OCI-LY1 (cell line): ENCODE data around the gene GRIA1.

Experiments used
- H2AFZ ChIP-seq: fragments of 200-600 bp; sonication (generic), shearing (Covaris generic); 2 replicates; pipeline ENCODE4 v1.6.0; 2014; ENCODE audit warnings: antibody characterized with exemption, mild to moderate bottlenecking, low read length
- H3F3A ChIP-seq: fragments of 200-600 bp; sonication (generic), shearing (Covaris generic); 2 replicates; pipeline ENCODE4 v1.6.0; 2014; ENCODE audit warnings: mild to moderate bottlenecking, antibody characterized with exemption, low read length, moderate library complexity; ENCODE audit not compliant: insufficient read depth
- H3K27ac ChIP-seq: fragments of 200-600 bp; sonication (generic); 2 replicates; pipeline ENCODE4 v1.5.1; 2014; ENCODE audit warnings: low read length, mixed run types, mild to moderate bottlenecking, low read depth; ENCODE audit not compliant: poor library complexity, severe bottlenecking
- H3K27me3 ChIP-seq: fragments of 200-600 bp; sonication (generic); 2 replicates; pipeline ENCODE4 v1.6.0; 2014; ENCODE audit warnings: antibody characterized with exemption, mild to moderate bottlenecking, low read length, moderate library complexity; ENCODE audit not compliant: insufficient read depth
- H3K36me3 ChIP-seq: fragments of 200-600 bp; sonication (generic); 2 replicates; pipeline ENCODE4 v1.6.1; 2014; ENCODE audit warnings: mild to moderate bottlenecking, antibody characterized with exemption, low read length, moderate library complexity, mixed read lengths; ENCODE audit not compliant: insufficient read depth
- H3K4me1 ChIP-seq: fragments of 200-600 bp; sonication (generic); 2 replicates; pipeline ENCODE4 v1.5.1; 2014; ENCODE audit warnings: mild to moderate bottlenecking, low read length, moderate library complexity; ENCODE audit not compliant: insufficient read depth, severe bottlenecking
- H3K4me2 ChIP-seq: fragments of 200-600 bp; sonication (generic), shearing (Covaris generic); 2 replicates; pipeline ENCODE4 v1.6.1; 2014; ENCODE audit warnings: low read length
- H3K4me3 ChIP-seq: fragments of 200-600 bp; sonication (generic); 2 replicates; pipeline ENCODE4 v1.5.1; 2014; ENCODE audit warnings: low read length, low read depth, mild to moderate bottlenecking, mixed read lengths; ENCODE audit not compliant: poor library complexity, severe bottlenecking
- H3K79me2 ChIP-seq: fragments of 200-600 bp; shearing (Covaris generic); 2 replicates; pipeline ENCODE4 v1.6.1; 2016; ENCODE audit warnings: mixed run types, low read length, mixed read lengths; ENCODE audit not compliant: insufficient read depth
- H3K9ac ChIP-seq: fragments of 200-600 bp; sonication (generic), shearing (Covaris generic); 2 replicates; pipeline ENCODE4 v1.6.1; 2014; ENCODE audit warnings: mild to moderate bottlenecking, low read length, mixed read lengths
- H3K9me2 ChIP-seq: fragments of 200-600 bp; sonication (generic), shearing (Covaris generic); 2 replicates; pipeline ENCODE4 v1.6.1; 2014; ENCODE audit warnings: low read depth, mild to moderate bottlenecking, low read length, mixed read lengths
- H3K9me3 ChIP-seq: fragments of 200-600 bp; shearing (Covaris generic); 2 replicates; pipeline ENCODE4 v1.6.1; 2014; ENCODE audit warnings: low read length, mixed read lengths
- H4K20me1 ChIP-seq: fragments of 200-600 bp; sonication (generic), shearing (Covaris generic); 2 replicates; pipeline ENCODE4 v1.6.0; 2016; ENCODE audit warnings: mild to moderate bottlenecking, low read length; ENCODE audit not compliant: insufficient read depth
- EZH2 ChIP-seq: fragments of 200-600 bp; sonication (generic), shearing (Covaris generic); IDR thresholded peaks from 2 replicates; pipeline ENCODE4 v1.8.0; 2017; ENCODE audit warnings: borderline replicate concordance, mixed run types, mild to moderate bottlenecking, antibody characterized with exemption, low read length, moderate library complexity, mixed read lengths
- TF ChIP-seq, protein P1 (sequence below): fragments of 200-600 bp; sonication (generic), shearing (Covaris generic); IDR thresholded peaks from 2 replicates; pipeline ENCODE4 v1.5.1; 2017; ENCODE audit warnings: mild to moderate bottlenecking, antibody characterized with exemption, low read length, moderate library complexity, mixed read lengths

GRIA1 gene

DNA sequence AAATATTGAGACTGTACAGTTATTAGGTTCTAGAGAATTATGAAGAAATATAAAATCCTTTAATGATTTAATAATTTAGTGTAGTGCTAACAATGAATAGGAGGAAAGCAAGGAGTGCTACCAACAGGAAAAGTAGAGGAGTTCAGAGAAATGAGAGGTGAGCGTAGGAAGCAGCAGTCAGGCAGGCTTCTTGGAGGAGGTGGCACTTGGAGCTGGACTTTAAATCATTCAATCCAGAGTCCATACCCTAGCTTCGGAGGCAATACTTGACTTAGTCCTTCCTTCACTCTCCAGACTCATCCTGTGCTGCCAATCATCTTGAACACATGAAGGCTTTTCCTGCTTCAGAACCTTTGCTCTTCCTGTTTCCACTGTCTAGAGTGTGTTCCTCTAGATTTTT lies 254.3 kb downstream of the GRIA1 start:
- no peak overlapping the region for H3K4me3 ChIP-seq
- H3K9ac ChIP-seq, result no peak overlapping the region
- no peaks in the 10 kb centered on the region for H4K20me1 ChIP-seq
- H3K27me3 ChIP-seq, result no peaks in the 10 kb centered on the region; the same call in 1 of the 2 replicates
- TF ChIP-seq EZH2, result no peak
- TF ChIP-seq, protein P1, sequence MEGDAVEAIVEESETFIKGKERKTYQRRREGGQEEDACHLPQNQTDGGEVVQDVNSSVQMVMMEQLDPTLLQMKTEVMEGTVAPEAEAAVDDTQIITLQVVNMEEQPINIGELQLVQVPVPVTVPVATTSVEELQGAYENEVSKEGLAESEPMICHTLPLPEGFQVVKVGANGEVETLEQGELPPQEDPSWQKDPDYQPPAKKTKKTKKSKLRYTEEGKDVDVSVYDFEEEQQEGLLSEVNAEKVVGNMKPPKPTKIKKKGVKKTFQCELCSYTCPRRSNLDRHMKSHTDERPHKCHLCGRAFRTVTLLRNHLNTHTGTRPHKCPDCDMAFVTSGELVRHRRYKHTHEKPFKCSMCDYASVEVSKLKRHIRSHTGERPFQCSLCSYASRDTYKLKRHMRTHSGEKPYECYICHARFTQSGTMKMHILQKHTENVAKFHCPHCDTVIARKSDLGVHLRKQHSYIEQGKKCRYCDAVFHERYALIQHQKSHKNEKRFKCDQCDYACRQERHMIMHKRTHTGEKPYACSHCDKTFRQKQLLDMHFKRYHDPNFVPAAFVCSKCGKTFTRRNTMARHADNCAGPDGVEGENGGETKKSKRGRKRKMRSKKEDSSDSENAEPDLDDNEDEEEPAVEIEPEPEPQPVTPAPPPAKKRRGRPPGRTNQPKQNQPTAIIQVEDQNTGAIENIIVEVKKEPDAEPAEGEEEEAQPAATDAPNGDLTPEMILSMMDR, result no peak
- no peaks in the 10 kb centered on the region for H3K4me1 ChIP-seq
- no peaks in the 10 kb centered on the region for H3F3A ChIP-seq
- H3K36me3 ChIP-seq, result no peaks in the 10 kb centered on the region
- no peaks in the 10 kb centered on the region for H3K79me2 ChIP-seq
- no peak overlapping the region for H3K4me2 ChIP-seq
- no peak overlapping the region for H3K27ac ChIP-seq
- no peak overlapping the region for H2AFZ ChIP-seq
- no peaks in the 10 kb centered on the region for H3K9me3 ChIP-seq
- no peaks in the 10 kb centered on the region for H3K9me2 ChIP-seq

DNA sequence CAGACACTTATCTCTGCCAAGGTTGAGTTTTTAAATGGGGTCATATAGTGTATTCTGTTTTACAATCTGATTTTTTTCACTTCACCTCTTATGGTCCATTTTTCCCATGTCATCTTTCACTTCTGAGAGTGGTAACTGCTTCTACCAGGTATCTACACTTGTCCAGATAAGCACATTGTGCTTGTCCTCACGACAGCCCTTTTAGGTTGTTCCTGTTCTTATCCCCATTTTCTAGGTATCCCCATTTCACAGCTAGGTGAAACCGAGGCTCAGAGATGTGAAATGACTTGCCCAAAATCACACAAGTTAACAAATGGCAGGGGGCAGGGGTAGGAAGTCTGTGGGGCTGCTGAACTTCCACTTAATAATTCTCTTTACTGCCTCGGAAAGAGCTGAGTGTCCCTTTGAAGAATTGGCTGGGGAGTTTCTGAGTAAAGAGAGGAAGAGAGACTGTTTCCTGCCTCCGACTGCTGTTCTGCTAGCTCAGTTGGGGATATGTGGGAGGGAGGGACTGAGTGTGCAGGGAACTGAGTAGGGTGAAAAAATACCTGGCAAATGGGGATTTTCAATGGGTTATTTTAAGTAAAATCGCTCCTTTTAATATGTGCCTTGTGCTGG lies 255.4 kb downstream of the GRIA1 start:
- Histone ChIP-seq H2AFZ (no peak overlapping the region), H3K27ac (no peak overlapping the region), H3K9me3 (no peaks in the 10 kb centered on the region), H3K9me2 (no peaks in the 10 kb centered on the region), H3K4me3 (no peak overlapping the region), H3K79me2 (no peaks in the 10 kb centered on the region), H3K4me1 (no peaks in the 10 kb centered on the region), H3K9ac (no peak overlapping the region), H3K27me3 (no peaks in the 10 kb centered on the region; the same call in 1 of the 2 replicates), H3F3A (no peaks in the 10 kb centered on the region), H4K20me1 (no peaks in the 10 kb centered on the region), H3K36me3 (no peaks in the 10 kb centered on the region), H3K4me2 (no peak overlapping the region)
- TF ChIP-seq, protein P1, result no peak
- TF ChIP-seq EZH2, result no peak

DNA sequence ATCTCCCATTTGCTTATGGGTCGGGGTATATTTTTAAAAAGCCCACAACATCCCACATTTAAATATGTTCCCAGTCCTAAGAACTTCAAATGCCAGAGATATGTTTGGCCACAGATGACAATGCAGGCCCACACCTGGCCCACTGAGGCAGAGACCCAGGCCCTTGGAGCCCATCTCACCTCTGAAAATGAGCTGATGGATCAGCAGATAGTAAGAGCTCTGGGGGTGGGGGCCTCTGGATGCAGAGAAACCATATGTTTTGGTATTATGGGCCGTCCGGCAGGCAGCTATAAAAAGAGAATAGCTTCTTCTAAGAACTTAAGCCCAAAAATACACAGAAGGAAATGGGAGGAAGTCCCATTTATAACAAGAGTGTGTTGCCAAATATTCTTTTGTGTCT lies 256.0 kb downstream of the GRIA1 start:
- TF ChIP-seq, protein P1, result no peak
- no peak for TF ChIP-seq EZH2
- Histone ChIP-seq H4K20me1 (no peaks in the 10 kb centered on the region), H3K9me2 (no peaks in the 10 kb centered on the region), H3K27ac (no peak overlapping the region), H2AFZ (no peak overlapping the region), H3K27me3 (no peaks in the 10 kb centered on the region; the same call in 1 of the 2 replicates), H3K9me3 (no peaks in the 10 kb centered on the region), H3F3A (no peaks in the 10 kb centered on the region), H3K9ac (no peak overlapping the region), H3K4me1 (no peaks in the 10 kb centered on the region), H3K4me3 (no peak overlapping the region), H3K79me2 (no peaks in the 10 kb centered on the region), H3K4me2 (no peak overlapping the region), H3K36me3 (no peaks in the 10 kb centered on the region)
